A549 (cell line): ENCODE data around the gene PTPRE. TPM values are rescaled to one million over a fixed set of nuclear protein-coding genes. Genes with fewer than 3 reads are reported as not detected.

ENCODE experiments used
- ATAC-seq, 2 experiments: fragments of 200-7000 bp in 1 of 2; fragments of >200 bp in 1 of 2; cut with Nextera tagmentation in 1 of 2; cut with Tn5 transposase in 1 of 2; 3 replicates each; pipeline versions ENCODE4 v1.8.0 to v1.9.1; 2018 to 2020; ENCODE audit warnings: mild to moderate bottlenecking in 1 of 2, moderate library complexity in 1 of 2
- CTCF ChIA-PET: fragments of 300-600 bp; sonication (Branson Sonifier 250); formaldehyde crosslinking; extraction: SDS; loops from one replicate; lab custom pipeline; 2021; ENCODE audit warnings: antibody characterized with exemption, inconsistent platforms; lab: Yijun Ruan, JAX
- POLR2A ChIA-PET: fragments of 350-600 bp; formaldehyde crosslinking; extraction: SDS; loops from one replicate; lab custom pipeline; 2021; ENCODE audit warnings: antibody characterized with exemption, inconsistent platforms; lab: Yijun Ruan, JAX
- DNase-seq, 2 experiments: peaks; one replicate each; pipeline versions ENCODE4 v3.0.0 to v3.0.0-alpha.2; 2011 to 2016; ENCODE audit warnings: low read depth in 1 of 2, low spot score in 1 of 2
- FAIRE-seq: peaks from 2 replicates; lab custom pipeline; 2011; peaks lifted over from hg19 to GRCh38; lab: Jason Lieb, UNC
- H3K27ac ChIP-seq, 2 experiments: fragments of >200 bp; sonication (Bioruptor Twin); formaldehyde crosslinking; 3 replicates each; pipeline ENCODE4 v1.5.1; 2016 to 2017
- H3K4me1 ChIP-seq: fragments of >200 bp; sonication (Bioruptor Twin); formaldehyde crosslinking; 3 replicates; pipeline ENCODE4 v1.6.1; 2016
- H3K4me2 ChIP-seq: fragments of >200 bp; sonication (Bioruptor Twin); formaldehyde crosslinking; 3 replicates; pipeline ENCODE4 v1.6.1; 2016
- H3K4me3 ChIP-seq: fragments of >200 bp; sonication (Bioruptor Twin); formaldehyde crosslinking; 3 replicates; pipeline ENCODE4 v1.5.1; 2016
- H3K9me3 ChIP-seq: fragments of >200 bp; sonication (Bioruptor Twin); formaldehyde crosslinking; 3 replicates; pipeline ENCODE4 v1.6.1; 2016
- BHLHE40 ChIP-seq: IDR thresholded peaks from 2 replicates; pipeline ENCODE4 v1.6.1; 2012; ENCODE audit warnings: low read depth, low read length, inconsistent platforms
- CBX2 ChIP-seq: fragments of 200-600 bp; sonication (generic); IDR thresholded peaks from 2 replicates; pipeline ENCODE4 v1.6.1; 2016; ENCODE audit warnings: low read depth, mild to moderate bottlenecking, borderline replicate concordance
- EHMT2 ChIP-seq: fragments of 200-600 bp; sonication (generic); IDR thresholded peaks from 2 replicates; pipeline ENCODE4 v1.6.1; 2016; ENCODE audit warnings: antibody characterized with exemption, low read depth, mild to moderate bottlenecking, moderate library complexity
- FOSB ChIP-seq: fragments of 250-450 bp; sonication (Bioruptor Pico); IDR thresholded peaks from 2 replicates; pipeline ENCODE4 v1.5.0; 2020; ENCODE audit warnings: mild to moderate bottlenecking, moderate library complexity
- FOSL2 ChIP-seq, 2 experiments: fragments of 450-650 bp in 1 of 2; fragments of >200 bp in 1 of 2; sonication (Bioruptor Twin) in 1 of 2; formaldehyde crosslinking; IDR thresholded peaks; 2 replicates each; pipeline versions ENCODE4 v1.5.0 to v1.6.1; 2016 to 2020; ENCODE audit warnings: mild to moderate bottlenecking in 1 of 2, moderate library complexity in 1 of 2
- FOXS1 ChIP-seq: fragments of 250-450 bp; sonication (Bioruptor Pico); IDR thresholded peaks from 2 replicates; pipeline ENCODE4 v1.5.0; 2020; ENCODE audit warnings: mild to moderate bottlenecking, moderate library complexity
- HEYL ChIP-seq: fragments of 250-450 bp; sonication (Bioruptor Pico); IDR thresholded peaks from 2 replicates; pipeline ENCODE4 v1.8.0; 2021; ENCODE audit warnings: mild to moderate bottlenecking, moderate library complexity
- HOXB13 ChIP-seq: fragments of 250-450 bp; sonication (Bioruptor Pico); IDR thresholded peaks from 2 replicates; pipeline ENCODE4 v1.5.0; 2020; ENCODE audit warnings: low read depth, mild to moderate bottlenecking, moderate library complexity
- HOXB5 ChIP-seq: fragments of 250-450 bp; sonication (Bioruptor Pico); IDR thresholded peaks from 2 replicates; pipeline ENCODE4 v1.5.0; 2020; ENCODE audit warnings: mild to moderate bottlenecking, moderate library complexity
- JUNB ChIP-seq: fragments of >200 bp; sonication (Bioruptor Twin); formaldehyde crosslinking; IDR thresholded peaks from 2 replicates; pipeline ENCODE4 v1.6.1; 2016
- KDM5A ChIP-seq: fragments of 200-600 bp; sonication (generic); IDR thresholded peaks from 2 replicates; pipeline ENCODE4 v1.6.1; 2016; ENCODE audit warnings: antibody characterized with exemption, mild to moderate bottlenecking
- NFE2L2 ChIP-seq: fragments of 150-350 bp; conservative IDR thresholded peaks from 2 replicates; pipeline ENCODE4 v1.6.1; 2014; ENCODE audit warnings: low read length
- NR3C1 ChIP-seq: fragments of >200 bp; sonication (Bioruptor Twin); formaldehyde crosslinking; IDR thresholded peaks from 3 replicates; pipeline ENCODE4 v1.6.1; 2017
- POLR2A ChIP-seq: IDR thresholded peaks from 2 replicates; pipeline ENCODE4 v1.6.1; 2012; ENCODE audit warnings: mild to moderate bottlenecking, low read length
- RAD21 ChIP-seq, 2 experiments: fragments of >200 bp in 1 of 2; sonication (Bioruptor Twin) in 1 of 2; formaldehyde crosslinking in 1 of 2; IDR thresholded peaks in 1 of 2; conservative IDR thresholded peaks in 1 of 2; 2 replicates in 1 of 2; 3 replicates in 1 of 2; pipeline ENCODE4 v1.6.1; 2012 to 2018; ENCODE audit warnings: inconsistent platforms in 1 of 2
- RARB ChIP-seq: fragments of 250-450 bp; sonication (Bioruptor Pico); IDR thresholded peaks from 2 replicates; pipeline ENCODE4 v1.8.0; 2021; ENCODE audit warnings: mild to moderate bottlenecking, moderate library complexity
- RFX5 ChIP-seq: fragments of 450-650 bp; IDR thresholded peaks from 2 replicates; pipeline ENCODE4 v1.7.1; 2014; ENCODE audit warnings: antibody characterized with exemption, mild to moderate bottlenecking, moderate library complexity
- RNF2 ChIP-seq: fragments of 200-600 bp; sonication (generic); IDR thresholded peaks from 2 replicates; pipeline ENCODE4 v1.6.1; 2016; ENCODE audit warnings: low read depth, mild to moderate bottlenecking, antibody characterized with exemption, moderate library complexity, borderline replicate concordance
- SREBF2 ChIP-seq: fragments of 450-650 bp; IDR thresholded peaks from 2 replicates; pipeline ENCODE4 v1.6.1; 2014; ENCODE audit warnings: mild to moderate bottlenecking, moderate library complexity
- TFCP2L1 ChIP-seq: fragments of 250-450 bp; sonication (Bioruptor Pico); IDR thresholded peaks from 2 replicates; pipeline ENCODE4 v1.5.0; 2021; ENCODE audit warnings: mild to moderate bottlenecking
- ZC3H11A ChIP-seq: fragments of 450-650 bp; IDR thresholded peaks from 2 replicates; pipeline ENCODE4 v1.6.1; 2014; ENCODE audit warnings: antibody characterized with exemption, mild to moderate bottlenecking
- WGBS: methylation state at CpG from one replicate; pipeline ENCODE4 v1.1.6; 2017; ENCODE audit errors: missing lambda C conversion rate; 5-methylcytosine and 5-hydroxymethylcytosine counted together
- polyA plus RNA-seq, 4 experiments: library from polyadenylated mRNA; depleted of rRNA in 3 of 4; stranded (reverse); fragments of >200 nt; fragmentation: RNase III in 1 of 4; extraction: RNeasy Plus Mini Kit Qiagen cat#74134 plus additional on column Dnase treatment in 1 of 4; gene quantifications; 2 replicates in 3 of 4; 3 replicates in 1 of 4; pipeline ENCODE4 v1.2.3, GENCODE V29; 2011 to 2017
- TF ChIP-seq, protein P1 (sequence below): fragments of 450-650 bp; IDR thresholded peaks from 2 replicates; pipeline ENCODE4 v1.6.1; 2014; ENCODE audit warnings: antibody characterized with exemption
- TF ChIP-seq, protein P2 (sequence below): IDR thresholded peaks from 2 replicates; pipeline ENCODE4 v1.6.1; 2012
- TF ChIP-seq, protein P3 (sequence below): IDR thresholded peaks from 2 replicates; pipeline ENCODE4 v1.6.1; 2012; ENCODE audit warnings: low read depth, borderline replicate concordance
- TF ChIP-seq, protein P4 (sequence below): fragments of 250-450 bp; sonication (Bioruptor Pico); IDR thresholded peaks from 2 replicates; pipeline ENCODE4 v1.5.0; 2020; ENCODE audit warnings: low read depth, mild to moderate bottlenecking, moderate library complexity
- TF ChIP-seq, protein P5 (sequence below): fragments of >200 bp; sonication (Bioruptor Twin); formaldehyde crosslinking; IDR thresholded peaks from 2 replicates; pipeline ENCODE4 v1.6.1; 2016
- TF ChIP-seq, protein P6 (sequence below): fragments of >200 bp; sonication (Bioruptor Twin); formaldehyde crosslinking; IDR thresholded peaks from 3 replicates; pipeline ENCODE4 v1.5.1; 2016
- TF ChIP-seq, protein P7 (sequence below): IDR thresholded peaks from 2 replicates; pipeline ENCODE4 v1.6.1; 2012

PTPRE gene
- polyA plus RNA-seq, 2 of the 4 experiments (the other 2 are of a cell fraction): 0.31 to 1.5 TPM

DNA sequence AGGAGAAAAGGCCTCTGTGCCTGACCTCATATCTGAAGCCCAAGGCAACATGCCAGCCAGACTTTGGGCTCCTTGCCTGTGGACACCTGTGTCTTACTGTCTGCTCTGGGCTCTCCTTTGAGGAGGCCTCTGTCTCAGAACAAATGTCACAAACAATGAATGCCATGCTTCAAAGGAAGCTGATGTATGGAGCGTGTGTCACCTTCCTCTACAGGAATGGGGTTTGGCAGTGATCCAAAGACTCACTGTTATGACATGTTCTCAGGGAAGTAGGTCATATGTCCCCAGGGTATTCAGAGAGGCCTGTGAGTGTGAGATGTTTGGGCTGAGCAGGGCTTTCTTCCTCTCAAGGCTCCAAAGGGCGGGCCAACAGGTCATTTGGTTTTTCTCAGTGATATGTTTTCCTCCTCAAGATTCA, 38.4 kb downstream of the PTPRE start:
- TF ChIP-seq POLR2A: no peak
- 34% methylated on average over 2 of the region's 2 CpGs for WGBS
- H3K27ac ChIP-seq: no peak overlapping the region
- H3K4me3 ChIP-seq: no peak overlapping the region
- ATAC-seq (no peak), DNase-seq (no peak), FAIRE-seq (no peak)
- H3K9me3 ChIP-seq: no peaks in the 10 kb centered on the region
- no peak overlapping the region for H3K4me2 ChIP-seq
- ChIA-PET POLR2A (no interaction called here), CTCF (no interaction called here)
- H3K4me1 ChIP-seq: no peaks in the 10 kb centered on the region

DNA sequence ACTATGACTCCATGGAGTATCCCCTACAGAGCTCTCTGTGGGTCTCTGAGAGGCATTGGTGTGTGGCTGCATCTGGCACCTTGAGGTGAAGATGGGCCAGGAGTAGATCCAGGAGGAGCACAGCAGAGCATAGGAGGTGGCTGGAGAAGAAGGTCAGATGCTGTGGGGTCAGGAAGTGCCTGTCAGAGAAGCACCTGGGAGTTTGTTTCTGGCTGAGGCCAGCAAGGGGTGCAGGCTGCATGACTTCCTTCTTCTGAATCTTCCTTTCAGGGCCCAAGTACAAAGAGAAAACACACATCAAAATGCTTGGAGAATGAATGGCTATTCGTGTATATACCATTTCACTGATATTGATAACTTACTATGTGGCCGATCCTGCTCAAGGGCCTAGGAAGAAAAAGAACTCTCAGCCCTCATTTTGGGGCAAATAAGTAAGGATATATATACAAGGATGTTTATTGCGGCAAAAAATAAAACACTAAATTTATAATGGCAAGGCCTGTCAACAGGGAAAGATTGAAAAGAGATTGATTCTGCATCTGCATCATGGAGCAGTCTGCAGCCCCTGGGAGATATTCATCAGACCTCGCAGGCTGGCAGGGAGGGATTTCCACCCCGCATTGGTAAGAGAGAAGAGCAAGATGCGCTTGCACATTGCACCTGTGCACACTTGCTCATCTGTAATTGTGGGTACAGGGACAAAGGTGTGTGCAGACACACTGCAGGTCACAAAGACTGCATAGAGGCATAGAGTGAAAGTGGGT, 39.2 kb downstream of the PTPRE start:
- no peak overlapping the region for H3K4me3 ChIP-seq

DNA sequence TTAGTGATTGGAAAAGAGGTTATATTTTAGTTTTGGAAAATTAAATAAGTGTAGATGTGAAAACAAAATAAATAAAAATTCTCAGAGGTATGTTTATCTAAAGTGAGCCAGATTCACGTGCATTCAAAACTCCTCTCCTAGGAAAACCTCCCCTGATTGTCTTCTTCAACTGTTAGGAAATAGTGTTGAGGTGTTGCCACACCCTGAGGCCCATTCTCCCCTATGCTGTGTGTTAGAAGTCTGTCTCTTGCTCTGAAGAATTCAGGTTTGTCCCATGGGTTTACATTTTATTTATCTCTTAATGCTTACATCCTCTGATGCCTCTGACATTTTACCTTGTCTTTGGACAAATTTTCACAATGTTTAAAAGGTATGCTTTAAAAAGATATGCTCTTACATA, 40.3 kb downstream of the PTPRE start:
- POLR2A ChIA-PET: no interaction called here
- Histone ChIP-seq H3K4me2 (no peak overlapping the region), H3K4me3 (no peak overlapping the region)
- CTCF ChIA-PET: interaction anchor here (1.3 kb wide), 1 partner anchor 40 kb away, joined by 5 read pairs; the partner anchor contains the start of gene PTPRE
- no peak for DNase-seq
- TF ChIP-seq JUNB (no peak), NR3C1 (no peak), HOXB5 (CRISPR knock-in tag) (no peak), TFCP2L1 (CRISPR knock-in tag) (no peak), RARB (CRISPR knock-in tag) (no peak), NFE2L2 (no peak), RFX5 (no peak), FOSL2 (IDR thresholded peaks at IDR 0.05) (no peak), FOSL2 (CRISPR knock-in tag; IDR thresholded peaks at IDR 0.05) (no peak), FOXS1 (CRISPR knock-in tag) (no peak), EHMT2 (no peak), HOXB13 (CRISPR knock-in tag) (no peak), SREBF2 (no peak), BHLHE40 (no peak), CBX2 (no peak)
- TF ChIP-seq, protein P1, sequence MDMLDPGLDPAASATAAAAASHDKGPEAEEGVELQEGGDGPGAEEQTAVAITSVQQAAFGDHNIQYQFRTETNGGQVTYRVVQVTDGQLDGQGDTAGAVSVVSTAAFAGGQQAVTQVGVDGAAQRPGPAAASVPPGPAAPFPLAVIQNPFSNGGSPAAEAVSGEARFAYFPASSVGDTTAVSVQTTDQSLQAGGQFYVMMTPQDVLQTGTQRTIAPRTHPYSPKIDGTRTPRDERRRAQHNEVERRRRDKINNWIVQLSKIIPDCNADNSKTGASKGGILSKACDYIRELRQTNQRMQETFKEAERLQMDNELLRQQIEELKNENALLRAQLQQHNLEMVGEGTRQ: no peak
- TF ChIP-seq, protein P2, sequence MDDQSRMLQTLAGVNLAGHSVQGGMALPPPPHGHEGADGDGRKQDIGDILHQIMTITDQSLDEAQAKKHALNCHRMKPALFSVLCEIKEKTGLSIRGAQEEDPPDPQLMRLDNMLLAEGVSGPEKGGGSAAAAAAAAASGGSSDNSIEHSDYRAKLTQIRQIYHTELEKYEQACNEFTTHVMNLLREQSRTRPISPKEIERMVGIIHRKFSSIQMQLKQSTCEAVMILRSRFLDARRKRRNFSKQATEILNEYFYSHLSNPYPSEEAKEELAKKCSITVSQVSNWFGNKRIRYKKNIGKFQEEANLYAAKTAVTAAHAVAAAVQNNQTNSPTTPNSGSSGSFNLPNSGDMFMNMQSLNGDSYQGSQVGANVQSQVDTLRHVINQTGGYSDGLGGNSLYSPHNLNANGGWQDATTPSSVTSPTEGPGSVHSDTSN: no peak
- TF ChIP-seq, protein P3, sequence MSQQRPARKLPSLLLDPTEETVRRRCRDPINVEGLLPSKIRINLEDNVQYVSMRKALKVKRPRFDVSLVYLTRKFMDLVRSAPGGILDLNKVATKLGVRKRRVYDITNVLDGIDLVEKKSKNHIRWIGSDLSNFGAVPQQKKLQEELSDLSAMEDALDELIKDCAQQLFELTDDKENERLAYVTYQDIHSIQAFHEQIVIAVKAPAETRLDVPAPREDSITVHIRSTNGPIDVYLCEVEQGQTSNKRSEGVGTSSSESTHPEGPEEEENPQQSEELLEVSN: no peak
- TF ChIP-seq, all 56 proteins: peak for 0
- Histone ChIP-seq H3K9me3 (no peaks in the 10 kb centered on the region), H3K4me1 (no peaks in the 10 kb centered on the region), H3K27ac (no peak overlapping the region)
- ATAC-seq (no peak), FAIRE-seq (no peak)
- WGBS: 10% methylated on average over 1 of the region's 1 CpG

More for the DNA sequence above, 39.2 kb downstream of the PTPRE start:
- no peak for FAIRE-seq
- TF ChIP-seq BHLHE40 (no peak), HOXB13 (CRISPR knock-in tag) (no peak), NFE2L2 (no peak), FOSB (CRISPR knock-in tag) (no peak), SREBF2 (no peak), RAD21 (conservative IDR thresholded peaks at IDR 0.05 in 1 of 2, IDR thresholded peaks at IDR 0.05 in 1 of 2) (no peak), RNF2 (no peak), ZC3H11A (no peak), HEYL (CRISPR knock-in tag) (no peak), KDM5A (no peak), RARB (CRISPR knock-in tag) (no peak)
- TF ChIP-seq, protein P4, sequence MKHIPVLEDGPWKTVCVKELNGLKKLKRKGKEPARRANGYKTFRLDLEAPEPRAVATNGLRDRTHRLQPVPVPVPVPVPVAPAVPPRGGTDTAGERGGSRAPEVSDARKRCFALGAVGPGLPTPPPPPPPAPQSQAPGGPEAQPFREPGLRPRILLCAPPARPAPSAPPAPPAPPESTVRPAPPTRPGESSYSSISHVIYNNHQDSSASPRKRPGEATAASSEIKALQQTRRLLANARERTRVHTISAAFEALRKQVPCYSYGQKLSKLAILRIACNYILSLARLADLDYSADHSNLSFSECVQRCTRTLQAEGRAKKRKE (CRISPR knock-in tag): no peak
- TF ChIP-seq, protein P5, sequence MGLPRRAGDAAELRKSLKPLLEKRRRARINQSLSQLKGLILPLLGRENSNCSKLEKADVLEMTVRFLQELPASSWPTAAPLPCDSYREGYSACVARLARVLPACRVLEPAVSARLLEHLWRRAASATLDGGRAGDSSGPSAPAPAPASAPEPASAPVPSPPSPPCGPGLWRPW: no peak
- TF ChIP-seq, protein P6, sequence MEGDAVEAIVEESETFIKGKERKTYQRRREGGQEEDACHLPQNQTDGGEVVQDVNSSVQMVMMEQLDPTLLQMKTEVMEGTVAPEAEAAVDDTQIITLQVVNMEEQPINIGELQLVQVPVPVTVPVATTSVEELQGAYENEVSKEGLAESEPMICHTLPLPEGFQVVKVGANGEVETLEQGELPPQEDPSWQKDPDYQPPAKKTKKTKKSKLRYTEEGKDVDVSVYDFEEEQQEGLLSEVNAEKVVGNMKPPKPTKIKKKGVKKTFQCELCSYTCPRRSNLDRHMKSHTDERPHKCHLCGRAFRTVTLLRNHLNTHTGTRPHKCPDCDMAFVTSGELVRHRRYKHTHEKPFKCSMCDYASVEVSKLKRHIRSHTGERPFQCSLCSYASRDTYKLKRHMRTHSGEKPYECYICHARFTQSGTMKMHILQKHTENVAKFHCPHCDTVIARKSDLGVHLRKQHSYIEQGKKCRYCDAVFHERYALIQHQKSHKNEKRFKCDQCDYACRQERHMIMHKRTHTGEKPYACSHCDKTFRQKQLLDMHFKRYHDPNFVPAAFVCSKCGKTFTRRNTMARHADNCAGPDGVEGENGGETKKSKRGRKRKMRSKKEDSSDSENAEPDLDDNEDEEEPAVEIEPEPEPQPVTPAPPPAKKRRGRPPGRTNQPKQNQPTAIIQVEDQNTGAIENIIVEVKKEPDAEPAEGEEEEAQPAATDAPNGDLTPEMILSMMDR: no peak
- TF ChIP-seq, protein P7, sequence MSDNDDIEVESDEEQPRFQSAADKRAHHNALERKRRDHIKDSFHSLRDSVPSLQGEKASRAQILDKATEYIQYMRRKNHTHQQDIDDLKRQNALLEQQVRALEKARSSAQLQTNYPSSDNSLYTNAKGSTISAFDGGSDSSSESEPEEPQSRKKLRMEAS: no peak
- CTCF ChIA-PET: no interaction called here
- H3K4me2 ChIP-seq: no peak overlapping the region
- no peak overlapping the region for H3K27ac ChIP-seq
- 66% methylated on average over 6 of the region's 6 CpGs for WGBS
- no peak for ATAC-seq
- no peaks in the 10 kb centered on the region for H3K9me3 ChIP-seq
- POLR2A ChIA-PET: no interaction called here
- no peaks in the 10 kb centered on the region for H3K4me1 ChIP-seq
- no peak for DNase-seq
